ENCODE measurements around the gene RPS27L.
"Not testable (repeated sequence)": the region's sequence is repeated elsewhere in the genome, so short reads cannot be mapped to it uniquely, and the experiment has no call there.

RPS27L gene

GRCh38 chr15:63098901-63099300 is 58.4 kb downstream of the RPS27L start:
- not testable (repeated sequence) for DNase-seq (ENCODE audit: low read depth)

Data from EH (cell line).